Measurements from ENCODE around the gene NKD2. TPM values are rescaled to one million over a fixed set of nuclear protein-coding genes. Genes with fewer than 3 reads are reported as not detected.

The NKD2 gene
- total and polyA plus RNA-seq, 2 experiments from 2014 or later = 9.0 to 11.9 TPM

DNA sequence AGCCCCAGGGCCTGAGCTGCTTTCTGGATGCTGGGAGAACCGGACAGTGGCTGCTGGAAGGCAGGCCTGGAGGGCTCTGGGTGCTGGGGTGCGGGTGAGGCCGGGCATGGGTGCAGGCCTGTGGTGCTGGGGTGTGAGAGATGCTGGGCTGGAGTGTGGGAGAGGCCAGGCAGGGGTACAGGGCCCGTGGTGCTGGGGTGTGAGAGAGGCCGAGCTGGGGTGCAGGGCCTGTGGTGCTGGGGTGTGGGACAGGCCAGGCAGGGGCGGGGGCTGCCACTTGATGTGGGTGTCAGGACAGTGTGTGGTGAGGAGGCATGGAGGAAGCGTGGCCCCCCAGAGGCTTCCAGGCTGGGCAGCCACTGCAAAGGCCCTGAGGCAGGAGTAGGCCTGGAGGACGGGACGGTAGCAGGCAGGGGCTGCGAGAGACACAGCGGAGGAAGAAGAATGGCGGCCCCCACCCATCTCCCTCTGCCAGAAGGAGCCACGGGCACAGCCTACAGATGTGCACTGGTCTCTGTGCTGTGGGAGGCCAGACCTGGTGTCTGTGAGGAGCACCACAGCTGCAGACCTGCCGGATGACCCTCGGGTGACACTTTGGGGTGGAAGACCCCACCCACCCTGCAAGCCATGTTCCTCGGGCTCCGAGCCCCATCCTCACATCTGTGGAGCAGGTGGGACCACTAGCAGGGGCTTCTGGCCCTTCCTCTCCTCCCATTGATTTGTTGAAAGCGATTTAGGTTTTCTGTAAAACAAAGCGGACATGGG lies 9.3 kb downstream of the NKD2 start:
- no peaks in the 10 kb centered on the region for H3K79me2 ChIP-seq (replicated peaks; ENCODE audit: insufficient read depth)
- no peak overlapping the region for H3K4me3 ChIP-seq
- H3K9me3 Mint-ChIP-seq = no peaks in the 10 kb centered on the region
- TF ChIP-seq EZH2 (IDR thresholded peaks at IDR 0.05; ENCODE audit: low read depth, unreplicated experiment) = no peak
- no peak for TF ChIP-seq EZH2phosphoT487 (IDR thresholded peaks at IDR 0.05; ENCODE audit: unreplicated experiment)
- TF ChIP-seq STAT1 (IDR thresholded peaks at IDR 0.05; ENCODE audit: unreplicated experiment) = no peak
- no peak for TF ChIP-seq CREB1 (CRISPR knock-in tag; IDR thresholded peaks at IDR 0.05; ENCODE audit: low read depth)
- TF ChIP-seq JUNB (IDR thresholded peaks at IDR 0.05; ENCODE audit: unreplicated experiment) = no peak
- TF ChIP-seq, protein P1, sequence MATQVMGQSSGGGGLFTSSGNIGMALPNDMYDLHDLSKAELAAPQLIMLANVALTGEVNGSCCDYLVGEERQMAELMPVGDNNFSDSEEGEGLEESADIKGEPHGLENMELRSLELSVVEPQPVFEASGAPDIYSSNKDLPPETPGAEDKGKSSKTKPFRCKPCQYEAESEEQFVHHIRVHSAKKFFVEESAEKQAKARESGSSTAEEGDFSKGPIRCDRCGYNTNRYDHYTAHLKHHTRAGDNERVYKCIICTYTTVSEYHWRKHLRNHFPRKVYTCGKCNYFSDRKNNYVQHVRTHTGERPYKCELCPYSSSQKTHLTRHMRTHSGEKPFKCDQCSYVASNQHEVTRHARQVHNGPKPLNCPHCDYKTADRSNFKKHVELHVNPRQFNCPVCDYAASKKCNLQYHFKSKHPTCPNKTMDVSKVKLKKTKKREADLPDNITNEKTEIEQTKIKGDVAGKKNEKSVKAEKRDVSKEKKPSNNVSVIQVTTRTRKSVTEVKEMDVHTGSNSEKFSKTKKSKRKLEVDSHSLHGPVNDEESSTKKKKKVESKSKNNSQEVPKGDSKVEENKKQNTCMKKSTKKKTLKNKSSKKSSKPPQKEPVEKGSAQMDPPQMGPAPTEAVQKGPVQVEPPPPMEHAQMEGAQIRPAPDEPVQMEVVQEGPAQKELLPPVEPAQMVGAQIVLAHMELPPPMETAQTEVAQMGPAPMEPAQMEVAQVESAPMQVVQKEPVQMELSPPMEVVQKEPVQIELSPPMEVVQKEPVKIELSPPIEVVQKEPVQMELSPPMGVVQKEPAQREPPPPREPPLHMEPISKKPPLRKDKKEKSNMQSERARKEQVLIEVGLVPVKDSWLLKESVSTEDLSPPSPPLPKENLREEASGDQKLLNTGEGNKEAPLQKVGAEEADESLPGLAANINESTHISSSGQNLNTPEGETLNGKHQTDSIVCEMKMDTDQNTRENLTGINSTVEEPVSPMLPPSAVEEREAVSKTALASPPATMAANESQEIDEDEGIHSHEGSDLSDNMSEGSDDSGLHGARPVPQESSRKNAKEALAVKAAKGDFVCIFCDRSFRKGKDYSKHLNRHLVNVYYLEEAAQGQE (IDR thresholded peaks at IDR 0.05; ENCODE audit: unreplicated experiment) = no peak
- no peak for TF ChIP-seq ZNF331 (CRISPR knock-in tag; IDR thresholded peaks at IDR 0.05; ENCODE audit: low read depth)
- no peak for TF ChIP-seq NANOG (IDR thresholded peaks at IDR 0.05; ENCODE audit: borderline replicate concordance)
- TF ChIP-seq, protein P2, sequence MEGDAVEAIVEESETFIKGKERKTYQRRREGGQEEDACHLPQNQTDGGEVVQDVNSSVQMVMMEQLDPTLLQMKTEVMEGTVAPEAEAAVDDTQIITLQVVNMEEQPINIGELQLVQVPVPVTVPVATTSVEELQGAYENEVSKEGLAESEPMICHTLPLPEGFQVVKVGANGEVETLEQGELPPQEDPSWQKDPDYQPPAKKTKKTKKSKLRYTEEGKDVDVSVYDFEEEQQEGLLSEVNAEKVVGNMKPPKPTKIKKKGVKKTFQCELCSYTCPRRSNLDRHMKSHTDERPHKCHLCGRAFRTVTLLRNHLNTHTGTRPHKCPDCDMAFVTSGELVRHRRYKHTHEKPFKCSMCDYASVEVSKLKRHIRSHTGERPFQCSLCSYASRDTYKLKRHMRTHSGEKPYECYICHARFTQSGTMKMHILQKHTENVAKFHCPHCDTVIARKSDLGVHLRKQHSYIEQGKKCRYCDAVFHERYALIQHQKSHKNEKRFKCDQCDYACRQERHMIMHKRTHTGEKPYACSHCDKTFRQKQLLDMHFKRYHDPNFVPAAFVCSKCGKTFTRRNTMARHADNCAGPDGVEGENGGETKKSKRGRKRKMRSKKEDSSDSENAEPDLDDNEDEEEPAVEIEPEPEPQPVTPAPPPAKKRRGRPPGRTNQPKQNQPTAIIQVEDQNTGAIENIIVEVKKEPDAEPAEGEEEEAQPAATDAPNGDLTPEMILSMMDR (conservative IDR thresholded peaks at IDR 0.05; ENCODE audit: low read depth in 2 of 2) = no peak
- TF ChIP-seq, protein P3, sequence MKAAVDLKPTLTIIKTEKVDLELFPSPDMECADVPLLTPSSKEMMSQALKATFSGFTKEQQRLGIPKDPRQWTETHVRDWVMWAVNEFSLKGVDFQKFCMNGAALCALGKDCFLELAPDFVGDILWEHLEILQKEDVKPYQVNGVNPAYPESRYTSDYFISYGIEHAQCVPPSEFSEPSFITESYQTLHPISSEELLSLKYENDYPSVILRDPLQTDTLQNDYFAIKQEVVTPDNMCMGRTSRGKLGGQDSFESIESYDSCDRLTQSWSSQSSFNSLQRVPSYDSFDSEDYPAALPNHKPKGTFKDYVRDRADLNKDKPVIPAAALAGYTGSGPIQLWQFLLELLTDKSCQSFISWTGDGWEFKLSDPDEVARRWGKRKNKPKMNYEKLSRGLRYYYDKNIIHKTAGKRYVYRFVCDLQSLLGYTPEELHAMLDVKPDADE (IDR thresholded peaks at IDR 0.05) = no peak
- TF ChIP-seq POLR2AphosphoS5 (IDR thresholded peaks at IDR 0.05; ENCODE audit: low read depth) = no peak
- no peaks in the 10 kb centered on the region; the same call in 2 of the 3 replicates for H3K36me3 Mint-ChIP-seq (ENCODE audit: low read depth)
- H3K36me3 ChIP-seq (ENCODE audit: insufficient read depth) = no peaks in the 10 kb centered on the region
- peaks cover 8% of the 10 kb centered on the region for H3K27me3 Mint-ChIP-seq (ENCODE audit: insufficient read depth, low read depth, poor library complexity)
- no peaks in the 10 kb centered on the region for H3K9me2 ChIP-seq (ENCODE audit: insufficient read depth)
- ATAC-seq (no peak), DNase-seq (ENCODE audit: low spot score) (no peak)
- no peaks in the 10 kb centered on the region for H3K27me3 ChIP-seq (ENCODE audit: insufficient read depth)
- peaks cover 12% of the 10 kb centered on the region for H3K4me1 Mint-ChIP-seq
- no peaks in the 10 kb centered on the region for H4K20me1 ChIP-seq (replicated peaks; ENCODE audit: insufficient read depth)
- H3F3A ChIP-seq (replicated peaks; ENCODE audit: low read depth) = no peaks in the 10 kb centered on the region; the same call in 1 of the 2 replicates
- no peaks in the 10 kb centered on the region; the same call in 1 of the 2 replicates for H3K4me1 ChIP-seq (ENCODE audit: insufficient read depth)
- H3K27ac ChIP-seq (ENCODE audit: low read depth) = no peak overlapping the region
- no peak overlapping the region for H3K4me2 ChIP-seq
- no peak overlapping the region for H2AFZ ChIP-seq
- H3K4me3 Mint-ChIP-seq = no peak overlapping the region
- no peak overlapping the region for H3K27ac Mint-ChIP-seq

Measured in GM23338 (cell line).